Measurements from ENCODE around the gene RNF17.
"Not testable (repeated sequence)": the region's sequence is repeated elsewhere in the genome, so short reads cannot be mapped to it uniquely, and the experiment has no call there.

The RNF17 gene

DNA sequence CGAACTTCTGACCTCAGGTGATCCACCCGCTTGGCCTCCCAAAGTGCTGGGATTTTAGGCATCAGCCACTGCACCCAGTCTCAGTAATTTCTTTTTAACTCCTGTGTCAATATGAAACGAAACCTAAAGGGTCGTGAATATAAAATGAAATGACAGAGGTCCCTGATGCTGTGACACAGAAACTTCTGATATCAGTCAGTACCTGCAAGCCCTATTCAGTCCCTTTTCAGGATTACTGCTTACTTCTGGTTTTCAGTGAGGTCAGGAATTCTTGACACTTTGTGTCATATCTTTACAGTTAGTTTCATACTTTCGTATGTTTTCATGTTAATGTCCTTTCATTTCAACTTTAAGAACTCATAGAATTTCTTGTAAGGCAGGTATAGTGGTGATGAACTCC lies 58.7 kb downstream of the RNF17 start:
- no peaks in the 10 kb centered on the region for H3K9me3 ChIP-seq (ENCODE audit: insufficient read depth, low read depth, low read length)

GRCh38 chr13:24823122-24823710 lies 59.2 kb downstream of the RNF17 start:
- not testable (repeated sequence) for H3K9ac ChIP-seq (ENCODE audit: low read depth, low read length); H3K9me3 ChIP-seq (ENCODE audit: insufficient read depth, low read depth, low read length); H3K4me3 ChIP-seq (ENCODE audit: low read length); H3K36me3 ChIP-seq (ENCODE audit: insufficient read depth, low read depth, low read length); H3K4me1 ChIP-seq (ENCODE audit: insufficient read depth, low read length); H3K27me3 ChIP-seq (ENCODE audit: insufficient read depth, low read length); H3K27ac ChIP-seq (ENCODE audit: low read length)

More for the DNA sequence above, 58.7 kb downstream of the RNF17 start:
- Histone ChIP-seq H3K4me1 (ENCODE audit: insufficient read depth, low read length) (no peaks in the 10 kb centered on the region), H3K4me3 (ENCODE audit: low read length) (no peak overlapping the region), H3K36me3 (ENCODE audit: insufficient read depth, low read depth, low read length) (no peaks in the 10 kb centered on the region), H3K27me3 (ENCODE audit: insufficient read depth, low read length) (no peaks in the 10 kb centered on the region), H3K27ac (ENCODE audit: low read length) (no peak overlapping the region), H3K9ac (ENCODE audit: low read depth, low read length) (no peak overlapping the region)

DNA sequence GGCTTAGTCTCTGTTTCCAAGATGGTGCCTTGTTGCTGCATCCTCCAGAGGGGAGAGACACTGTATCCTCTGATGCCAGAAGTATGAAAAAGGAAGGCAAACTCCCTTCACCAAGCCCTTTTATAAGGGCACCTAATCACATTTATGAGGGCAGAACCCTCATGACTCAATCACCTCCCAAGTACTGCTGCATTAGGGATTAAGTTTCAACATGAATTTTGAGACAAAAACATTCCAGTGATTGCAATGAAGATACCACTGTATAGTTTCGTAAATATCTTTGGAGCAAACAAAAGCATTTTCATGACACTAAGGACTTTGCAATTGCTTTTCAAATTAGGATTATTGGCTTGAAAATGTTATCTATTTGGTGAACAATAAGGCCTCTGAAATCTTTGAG lies 63.8 kb downstream of the RNF17 start:
- H3K27me3 ChIP-seq (ENCODE audit: insufficient read depth, low read length), result no peaks in the 10 kb centered on the region
- H3K36me3 ChIP-seq (ENCODE audit: insufficient read depth, low read depth, low read length), result no peaks in the 10 kb centered on the region
- no peak overlapping the region for H3K9ac ChIP-seq (ENCODE audit: low read depth, low read length)

GRCh38 chr13:24834902-24835510 lies 71.0 kb downstream of the RNF17 start:
- H3K4me1 ChIP-seq (ENCODE audit: insufficient read depth, low read length), result no peaks in the 10 kb centered on the region
- no peaks in the 10 kb centered on the region for H3K9me3 ChIP-seq (ENCODE audit: insufficient read depth, low read depth, low read length)
- H3K9ac ChIP-seq (ENCODE audit: low read depth, low read length), result no peak overlapping the region
- H3K27me3 ChIP-seq (ENCODE audit: insufficient read depth, low read length), result no peaks in the 10 kb centered on the region
- no peaks in the 10 kb centered on the region for H3K36me3 ChIP-seq (ENCODE audit: insufficient read depth, low read depth, low read length)
- no peak overlapping the region for H3K27ac ChIP-seq (ENCODE audit: low read length)
- H3K4me3 ChIP-seq (ENCODE audit: low read length), result no peak overlapping the region

More for the DNA sequence above, 63.8 kb downstream of the RNF17 start:
- Histone ChIP-seq H3K9me3 (ENCODE audit: insufficient read depth, low read depth, low read length) (no peaks in the 10 kb centered on the region), H3K4me3 (ENCODE audit: low read length) (no peak overlapping the region), H3K4me1 (ENCODE audit: insufficient read depth, low read length) (no peaks in the 10 kb centered on the region), H3K27ac (ENCODE audit: low read length) (no peak overlapping the region)

GRCh38 chr13:24837528-24837927 lies 73.6 kb downstream of the RNF17 start:
- H3K27me3 ChIP-seq (ENCODE audit: insufficient read depth, low read length); H3K4me3 ChIP-seq (ENCODE audit: low read length); H3K9ac ChIP-seq (ENCODE audit: low read depth, low read length); H3K27ac ChIP-seq (ENCODE audit: low read length); H3K4me1 ChIP-seq (ENCODE audit: insufficient read depth, low read length); H3K9me3 ChIP-seq (ENCODE audit: insufficient read depth, low read depth, low read length); H3K36me3 ChIP-seq (ENCODE audit: insufficient read depth, low read depth, low read length): not testable (repeated sequence)

DNA sequence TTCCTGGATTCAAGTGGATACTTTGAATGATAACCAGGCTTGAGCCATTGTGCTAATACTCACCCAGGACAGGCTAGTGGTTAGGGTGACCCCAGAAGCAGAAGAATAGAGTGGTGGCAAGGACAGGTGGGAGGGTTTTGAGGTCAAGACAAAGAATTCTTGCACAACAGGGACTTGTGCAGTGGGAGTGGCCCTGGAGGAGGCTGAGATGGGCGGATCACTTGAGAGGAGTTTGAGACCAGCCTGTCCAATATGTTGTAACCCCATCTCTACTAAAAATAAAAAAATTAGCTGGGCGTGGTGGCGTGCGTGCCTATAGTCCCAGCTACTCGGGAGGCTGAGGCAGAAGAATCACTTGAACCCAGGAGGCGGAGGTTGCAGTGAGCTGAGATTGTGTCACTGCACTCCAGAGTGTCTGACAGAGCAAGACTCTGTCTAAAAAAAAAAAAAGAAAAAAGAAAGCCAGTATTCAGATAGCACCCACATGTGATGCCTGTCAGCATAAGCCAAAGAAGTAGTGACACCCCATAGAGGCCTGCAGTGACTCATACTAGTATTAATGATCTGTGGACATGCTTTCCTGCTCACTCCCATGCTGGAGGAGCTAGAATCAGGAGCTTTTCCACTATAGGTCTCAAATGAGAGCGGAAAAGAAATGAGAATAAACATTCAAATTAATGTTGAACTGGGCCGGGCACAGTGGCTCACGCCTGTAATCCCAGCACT lies 78.7 kb downstream of the RNF17 start:
- Histone ChIP-seq H3K27me3 (ENCODE audit: insufficient read depth, low read length) (no peaks in the 10 kb centered on the region), H3K4me1 (ENCODE audit: insufficient read depth, low read length) (no peaks in the 10 kb centered on the region), H3K4me3 (ENCODE audit: low read length) (no peak overlapping the region), H3K36me3 (ENCODE audit: insufficient read depth, low read depth, low read length) (no peaks in the 10 kb centered on the region), H3K9me3 (ENCODE audit: insufficient read depth, low read depth, low read length) (no peaks in the 10 kb centered on the region), H3K27ac (ENCODE audit: low read length) (no peak overlapping the region), H3K9ac (ENCODE audit: low read depth, low read length) (no peak overlapping the region)

DNA sequence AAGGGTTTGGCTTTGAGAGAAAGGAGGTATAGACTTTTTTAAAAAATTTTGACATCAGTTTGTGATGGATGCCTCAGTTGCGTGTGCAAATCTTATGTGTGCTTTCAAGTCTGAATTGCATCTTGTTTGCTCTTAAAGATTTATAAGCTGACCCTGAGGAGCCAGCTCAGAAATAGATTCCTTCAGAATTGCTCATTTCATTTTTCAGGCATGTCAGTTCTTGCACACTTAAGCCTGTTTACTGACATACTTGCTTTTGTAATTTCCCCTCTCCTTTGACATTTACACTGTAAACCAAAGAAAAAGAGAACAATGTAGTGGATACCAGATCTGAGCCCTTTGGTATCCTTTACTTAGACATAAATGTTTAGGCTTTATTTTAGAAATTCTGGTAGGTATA lies 87.6 kb downstream of the RNF17 start:
- H3K4me3 ChIP-seq (ENCODE audit: low read length), result no peak overlapping the region
- no peaks in the 10 kb centered on the region for H3K36me3 ChIP-seq (ENCODE audit: insufficient read depth, low read depth, low read length)
- H3K27ac ChIP-seq (ENCODE audit: low read length), result no peak overlapping the region
- H3K9me3 ChIP-seq (ENCODE audit: insufficient read depth, low read depth, low read length), result no peaks in the 10 kb centered on the region
- H3K27me3 ChIP-seq (ENCODE audit: insufficient read depth, low read length), result no peaks in the 10 kb centered on the region
- H3K4me1 ChIP-seq (ENCODE audit: insufficient read depth, low read length), result no peaks in the 10 kb centered on the region
- no peak overlapping the region for H3K9ac ChIP-seq (ENCODE audit: low read depth, low read length)

GRCh38 chr13:24854311-24854710 lies 90.3 kb downstream of the RNF17 start:
- H3K4me1 ChIP-seq (ENCODE audit: insufficient read depth, low read length), result no peaks in the 10 kb centered on the region
- H3K9me3 ChIP-seq (ENCODE audit: insufficient read depth, low read depth, low read length), result no peaks in the 10 kb centered on the region
- no peak overlapping the region for H3K9ac ChIP-seq (ENCODE audit: low read depth, low read length)
- no peak overlapping the region for H3K27ac ChIP-seq (ENCODE audit: low read length)
- no peaks in the 10 kb centered on the region for H3K36me3 ChIP-seq (ENCODE audit: insufficient read depth, low read depth, low read length)
- no peaks in the 10 kb centered on the region for H3K27me3 ChIP-seq (ENCODE audit: insufficient read depth, low read length)
- H3K4me3 ChIP-seq (ENCODE audit: low read length), result no peak overlapping the region

- H3K9ac ChIP-seq (ENCODE audit: low read depth, low read length), result no peak overlapping the region
- no peaks in the 10 kb centered on the region for H3K9me3 ChIP-seq (ENCODE audit: insufficient read depth, low read depth, low read length)
- H3K4me1 ChIP-seq (ENCODE audit: insufficient read depth, low read length), result no peaks in the 10 kb centered on the region
- H3K4me3 ChIP-seq (ENCODE audit: low read length), result no peak overlapping the region
- H3K27me3 ChIP-seq (ENCODE audit: insufficient read depth, low read length), result no peaks in the 10 kb centered on the region
- no peak overlapping the region for H3K27ac ChIP-seq (ENCODE audit: low read length)
- no peaks in the 10 kb centered on the region for H3K36me3 ChIP-seq (ENCODE audit: insufficient read depth, low read depth, low read length)
These were observed 95.0 kb downstream of the RNF17 start for GRCh38 chr13:24858953-24859352.

GRCh38 chr13:24860770-24861169 lies 96.8 kb downstream of the RNF17 start:
- H3K27ac ChIP-seq (ENCODE audit: low read length), result no peak overlapping the region
- no peaks in the 10 kb centered on the region for H3K27me3 ChIP-seq (ENCODE audit: insufficient read depth, low read length)
- H3K9me3 ChIP-seq (ENCODE audit: insufficient read depth, low read depth, low read length), result no peaks in the 10 kb centered on the region
- no peaks in the 10 kb centered on the region for H3K36me3 ChIP-seq (ENCODE audit: insufficient read depth, low read depth, low read length)
- no peak overlapping the region for H3K4me3 ChIP-seq (ENCODE audit: low read length)
- no peak overlapping the region for H3K9ac ChIP-seq (ENCODE audit: low read depth, low read length)
- H3K4me1 ChIP-seq (ENCODE audit: insufficient read depth, low read length), result no peaks in the 10 kb centered on the region

DNA sequence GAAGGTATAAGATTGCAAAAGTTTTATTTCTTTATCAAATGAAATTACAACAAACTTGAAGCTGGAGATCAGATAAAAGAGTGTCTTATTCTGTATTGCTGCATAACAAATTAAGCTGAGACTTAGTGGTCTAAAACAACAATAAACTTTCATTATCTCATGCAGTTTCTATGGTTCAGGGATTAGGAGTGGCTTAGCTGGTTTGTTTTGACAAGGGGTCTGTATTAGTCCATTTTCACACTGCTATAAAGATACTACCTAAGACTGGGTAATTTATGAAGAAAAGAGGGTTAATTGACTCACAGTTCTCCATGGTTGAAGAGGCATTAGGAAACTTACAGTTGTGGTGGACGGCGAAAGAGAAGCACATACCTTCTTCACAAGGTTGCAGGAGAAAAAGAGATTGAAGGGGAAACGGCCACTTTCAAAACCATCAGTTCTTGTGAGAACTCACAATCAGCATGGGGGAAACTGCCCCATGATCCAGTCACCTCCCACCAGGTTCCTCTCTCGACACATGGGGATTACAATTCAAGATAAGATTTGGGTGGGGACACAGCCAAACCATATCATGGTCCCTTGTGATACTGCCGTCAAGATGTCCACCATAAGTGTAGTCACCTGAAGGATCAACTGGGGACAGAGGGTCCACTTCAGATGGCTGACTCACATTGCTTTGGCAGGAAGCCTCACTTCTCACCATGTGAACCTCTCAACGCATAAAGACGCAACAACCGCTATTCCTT lies 97.8 kb downstream of the RNF17 start:
- no peaks in the 10 kb centered on the region for H3K36me3 ChIP-seq (ENCODE audit: insufficient read depth, low read depth, low read length)
- H3K4me3 ChIP-seq (ENCODE audit: low read length), result no peak overlapping the region
- no peaks in the 10 kb centered on the region for H3K27me3 ChIP-seq (ENCODE audit: insufficient read depth, low read length)
- H3K9ac ChIP-seq (ENCODE audit: low read depth, low read length), result no peak overlapping the region
- H3K27ac ChIP-seq (ENCODE audit: low read length), result no peak overlapping the region
- no peaks in the 10 kb centered on the region for H3K9me3 ChIP-seq (ENCODE audit: insufficient read depth, low read depth, low read length)
- H3K4me1 ChIP-seq (ENCODE audit: insufficient read depth, low read length), result no peaks in the 10 kb centered on the region

Measured in iPS-20b (cell line).